ENCODE results near the gene AHNAK.
"Not testable (repeated sequence)": the region's sequence is repeated elsewhere in the genome, so short reads cannot be mapped to it uniquely, and the experiment has no call there.

Gene AHNAK

GRCh38 chr11:62573006-62573591, 26.5 kb upstream of the AHNAK start:
- no peak for DNase-seq

- no peak for DNase-seq
Observed at GRCh38 chr11:62572431-62572830, 25.8 kb upstream of the AHNAK start.

DNA sequence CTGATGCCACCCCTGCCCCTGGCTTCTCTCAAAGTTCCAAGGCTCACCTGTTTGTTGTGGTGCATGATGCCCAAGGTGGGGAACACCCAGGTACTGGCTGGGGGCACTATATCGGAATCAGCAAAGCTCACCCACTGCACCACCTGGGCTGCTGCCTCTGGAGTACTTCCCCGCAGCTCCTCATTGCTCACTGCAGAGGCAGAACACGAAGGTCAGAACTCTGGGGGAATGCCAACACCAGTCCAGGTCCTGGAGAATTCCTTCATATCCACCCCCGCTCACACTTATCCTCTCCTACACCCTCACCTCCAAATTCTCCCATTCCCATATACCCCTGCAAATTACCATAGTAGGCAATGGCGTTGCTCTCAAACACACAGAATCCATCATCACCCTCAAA, 24.9 kb upstream of the AHNAK start:
- DNase-seq = not testable (repeated sequence)

DNA sequence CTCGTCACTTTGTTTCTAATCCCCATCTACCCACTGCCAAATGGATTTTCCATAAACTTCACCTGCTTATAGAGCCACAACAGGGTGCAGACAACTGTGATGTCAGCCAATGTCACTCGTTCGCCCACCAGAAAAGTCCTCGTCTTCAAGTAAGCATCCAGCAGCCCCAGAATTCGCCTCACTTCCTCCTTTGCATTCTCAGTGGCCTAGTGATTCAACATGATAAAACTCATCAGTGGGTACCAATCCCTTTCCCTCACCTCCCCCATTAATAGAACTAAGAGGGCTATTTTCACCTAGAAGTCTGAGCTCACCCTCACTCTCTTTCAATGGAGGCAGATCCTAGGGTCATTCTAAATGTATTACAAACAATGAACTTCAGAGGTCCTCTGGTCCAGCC, 24.3 kb upstream of the AHNAK start:
- not testable (repeated sequence) for DNase-seq

DNA sequence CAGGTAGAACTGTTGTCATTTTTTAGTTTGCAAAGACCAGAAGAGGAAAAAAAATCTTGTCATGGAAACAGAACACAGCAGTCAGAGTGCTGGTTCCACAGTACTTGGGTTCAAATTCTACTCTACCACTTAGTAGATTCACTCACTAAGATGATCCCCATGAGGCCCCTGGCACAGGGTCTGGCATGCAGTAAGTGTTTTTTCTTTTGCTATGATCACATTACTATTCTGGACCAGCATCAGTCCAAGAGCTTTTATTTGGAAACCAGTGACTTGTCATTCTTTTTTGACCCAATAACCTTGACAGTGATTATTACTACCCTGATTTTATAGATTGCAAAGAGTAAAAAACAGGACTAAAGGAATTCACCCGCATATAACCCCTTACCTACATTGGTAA, 23.0 kb upstream of the AHNAK start:
- no peak for DNase-seq

DNA sequence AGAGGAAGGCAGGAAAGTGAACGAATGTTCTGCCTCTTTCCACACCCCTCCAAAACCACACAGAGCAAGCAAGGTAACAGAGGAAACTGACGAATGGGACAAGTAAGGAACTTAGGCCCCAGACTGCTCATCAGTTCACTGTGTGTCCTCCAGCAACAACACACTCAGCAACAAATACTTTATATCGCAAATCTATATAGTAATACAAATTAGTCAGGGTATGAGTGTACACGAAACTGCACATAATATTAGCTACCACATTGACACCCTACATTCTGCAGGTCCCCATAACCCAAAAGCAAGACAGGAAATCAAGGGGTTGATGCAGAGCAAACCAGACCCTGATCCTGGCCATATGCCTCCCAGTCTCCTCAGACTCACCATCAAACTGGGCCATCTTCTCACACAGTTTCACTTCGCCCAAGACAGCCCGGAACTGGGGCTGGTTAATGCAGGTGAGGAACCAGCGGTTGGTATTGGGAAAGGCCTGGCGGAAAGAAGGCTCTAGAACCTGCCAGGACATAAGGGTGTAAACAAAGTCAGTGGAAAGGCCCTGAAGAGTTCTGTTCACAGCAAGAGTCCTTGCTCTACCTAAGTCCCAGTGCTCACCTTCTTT, 20.5 kb upstream of the AHNAK start:
- DNase-seq = no peak

DNA sequence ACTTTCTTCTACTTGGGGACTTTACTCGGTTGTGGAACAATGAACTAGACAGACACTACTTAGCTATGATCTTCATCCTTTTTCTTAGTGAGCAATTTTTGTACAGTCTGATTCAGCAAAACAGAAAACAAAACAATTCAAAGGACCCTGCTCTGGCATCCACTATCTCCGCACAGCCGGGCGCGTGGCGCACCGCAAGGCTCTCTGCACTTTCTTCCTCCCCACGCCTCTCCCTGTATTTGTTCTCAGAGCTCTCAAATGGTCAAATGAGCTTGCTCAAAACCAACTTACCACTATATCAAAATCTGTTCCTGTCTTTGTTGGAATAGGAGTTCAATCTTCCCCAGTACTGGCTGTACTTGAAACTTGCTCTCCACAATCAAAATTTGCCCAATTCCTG, 19.6 kb upstream of the AHNAK start:
- no peak for DNase-seq

DNA sequence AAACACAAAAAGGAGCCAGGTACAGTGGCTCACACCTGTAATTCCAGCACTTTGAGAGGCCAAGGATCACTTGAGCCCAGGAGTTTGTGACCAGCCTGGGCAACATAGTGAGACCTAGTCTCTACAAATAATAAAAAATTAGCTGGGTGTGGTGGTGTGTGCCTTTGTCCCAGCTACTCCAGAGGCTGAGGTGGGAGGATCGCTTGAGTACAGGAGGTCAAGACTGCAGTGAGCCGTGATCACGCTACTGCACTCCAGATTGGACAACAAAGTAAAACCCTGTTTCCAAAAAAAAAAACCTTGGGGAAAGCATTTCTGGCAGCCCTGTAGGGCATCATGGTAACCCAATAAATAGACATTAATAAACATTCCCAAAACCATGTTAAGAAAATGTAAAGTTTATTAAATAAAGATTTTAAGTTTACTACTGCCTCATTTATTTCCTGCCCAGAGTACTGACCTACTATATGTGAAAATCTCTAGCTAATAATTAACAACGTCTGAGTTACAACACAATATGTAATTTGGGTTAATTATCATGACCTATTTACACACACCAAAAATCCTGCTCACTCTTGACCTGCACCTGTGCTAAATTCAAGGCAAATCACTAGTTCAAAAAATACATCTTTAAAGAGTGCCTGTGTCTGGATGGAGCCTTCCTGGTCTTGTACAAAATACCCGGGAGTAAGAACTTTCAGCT, 18.6 kb upstream of the AHNAK start:
- no peak for DNase-seq

GRCh38 chr11:62561677-62562230, 15.1 kb upstream of the AHNAK start:
- DNase-seq = not testable (repeated sequence)

GRCh38 chr11:62560566-62561103, 14.0 kb upstream of the AHNAK start:
- no peak for DNase-seq

GRCh38 chr11:62559626-62560025, 13.0 kb upstream of the AHNAK start:
- not testable (repeated sequence) for DNase-seq

- DNase-seq = no peak
Observed at GRCh38 chr11:62559204-62559603, 12.6 kb upstream of the AHNAK start.

- no peak for DNase-seq
Observed at GRCh38 chr11:62558669-62559068, 12.1 kb upstream of the AHNAK start.

DNA sequence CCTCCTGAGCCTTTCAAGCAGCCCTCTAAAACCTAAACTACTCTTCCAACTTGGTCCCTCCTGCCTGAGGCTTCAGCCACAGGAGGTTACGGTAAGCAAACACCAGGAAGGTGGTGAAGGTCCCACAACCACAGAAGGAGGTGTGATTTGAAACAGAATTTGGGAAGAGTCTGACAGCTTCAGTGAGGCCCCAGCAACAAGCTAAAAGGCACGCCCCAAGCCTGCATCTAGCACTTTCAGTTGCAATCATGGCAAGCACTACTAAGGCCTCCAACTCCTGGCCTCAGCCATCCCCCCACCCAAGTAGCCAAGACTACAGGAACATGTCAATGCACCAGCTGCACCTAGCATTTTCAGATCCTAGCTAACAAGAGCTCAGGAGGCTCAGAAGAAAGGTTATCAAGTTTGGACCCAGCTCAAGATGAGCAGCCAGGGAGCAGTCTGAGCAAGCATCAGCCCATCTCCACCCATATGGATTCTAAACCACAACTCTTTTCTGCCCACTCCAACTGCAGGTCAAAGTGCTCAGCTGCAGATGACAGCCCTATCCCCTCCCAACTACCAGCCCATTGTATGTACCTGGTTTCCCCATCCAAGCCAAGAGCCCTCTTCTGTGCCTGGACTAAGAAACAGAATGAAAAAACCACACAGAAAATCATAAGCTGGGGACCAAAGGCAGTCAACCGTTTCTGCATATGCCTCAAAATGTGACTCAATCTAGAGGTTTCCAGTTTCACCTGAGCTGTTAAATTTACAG, 10.4 kb upstream of the AHNAK start:
- DNase-seq = no peak

GRCh38 chr11:62556108-62556874, 9.7 kb upstream of the AHNAK start:
- no peak for DNase-seq

GRCh38 chr11:62555464-62556107, 9.0 kb upstream of the AHNAK start:
- DNase-seq = no peak

DNA sequence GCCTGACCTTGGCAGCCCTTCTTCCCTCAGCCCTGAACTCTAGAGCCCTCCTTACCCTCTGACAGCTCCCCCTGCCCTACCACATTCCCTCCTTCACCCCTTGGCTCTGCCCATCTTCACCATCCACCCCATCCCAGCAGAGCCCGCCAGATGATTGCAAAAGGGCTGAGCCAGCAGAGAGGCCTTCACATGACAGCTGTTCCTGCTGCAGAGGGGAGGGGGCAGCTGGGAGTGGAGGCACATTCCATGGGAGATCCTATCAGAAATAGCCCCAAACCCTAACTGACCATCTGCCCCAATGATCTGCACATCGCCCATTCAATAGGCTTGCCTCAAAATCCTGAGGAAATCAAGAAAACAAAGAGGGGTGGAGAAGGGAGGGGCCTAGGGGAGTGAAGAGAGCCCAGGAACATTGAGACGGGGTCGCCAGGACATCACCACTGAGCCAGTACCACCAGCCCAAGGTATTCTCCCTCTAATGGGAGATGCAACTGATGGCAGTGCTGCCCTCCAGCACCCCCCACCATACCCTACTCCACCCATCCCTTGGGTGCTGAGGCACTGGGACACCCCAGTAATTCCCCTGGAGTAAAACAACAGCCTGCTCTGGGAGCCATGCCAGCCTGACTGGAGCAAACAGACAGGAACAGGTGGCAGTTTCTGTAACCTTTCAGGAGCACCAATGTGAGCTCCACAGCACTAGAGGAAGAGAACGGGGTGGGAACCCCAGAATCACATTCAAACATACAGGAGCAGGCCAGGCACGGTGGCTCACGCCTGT, 8.0 kb upstream of the AHNAK start:
- DNase-seq = no peak

GRCh38 chr11:62553839-62554361, 7.3 kb upstream of the AHNAK start:
- DNase-seq = no peak

GRCh38 chr11:62553080-62553838, 6.7 kb upstream of the AHNAK start:
- DNase-seq = no peak

Measured in NCI-H1417 treated with DMSO at 0.1 percent for 48 hours (cell line).